Esophagus squamous epithelium (tissue), 5 donors: ENCODE measurements around the gene MAP3K20. TPM values are rescaled to one million over a fixed set of nuclear protein-coding genes. Genes with fewer than 3 reads are reported as not detected.

Experiments used
- DNase-seq: peaks from one replicate; lab custom pipeline; 2025; lab: John Stamatoyannopoulos, UW
- H3K27ac ChIP-seq, 4 donors: fragments of 200-600 bp; sonication (generic); one replicate each; pipeline ENCODE4 v1.5.1; 2016 to 2019; ENCODE audit warnings: mild to moderate bottlenecking in 1 of 4
- H3K27me3 ChIP-seq, 4 donors: fragments of 200-600 bp; sonication (generic); 1 replicate in 3 of 4; 2 replicates in 1 of 4; pipeline versions ENCODE4 v1.5.1 to v1.6.0; 2017 to 2021; ENCODE audit warnings: antibody characterized with exemption in 1 of 4
- H3K36me3 ChIP-seq, 3 donors: fragments of 200-600 bp; sonication (generic); one replicate each; pipeline ENCODE4 v1.5.1; 2016 to 2019
- H3K4me1 ChIP-seq, 3 donors: fragments of 200-600 bp; sonication (generic); one replicate each; pipeline ENCODE4 v1.5.1; 2017 to 2019
- H3K4me3 ChIP-seq, 4 donors: fragments of 200-600 bp; sonication (generic); 1 replicate in 3 of 4; 2 replicates in 1 of 4; pipeline ENCODE4 v1.5.1; 2016 to 2019; ENCODE audit warnings: mild to moderate bottlenecking in 2 of 4, moderate library complexity in 1 of 4
- H3K9me3 ChIP-seq, 3 donors: fragments of 200-600 bp; sonication (generic); one replicate each; pipeline ENCODE4 v1.5.1; 2016 to 2019
- POLR2A ChIP-seq, 4 donors: fragments of 450-650 bp; IDR thresholded peaks; one replicate each; pipeline ENCODE4 v1.6.1; 2017; ENCODE audit warnings: antibody characterized with exemption in 4 of 4, mild to moderate bottlenecking in 4 of 4, moderate library complexity in 3 of 4
- WGBS, 2 donors: methylation state at CpG; one replicate each; pipeline ENCODE4 v1.1.5; 2018; 5-methylcytosine and 5-hydroxymethylcytosine counted together
- intact Hi-C: fragments of 100-400 bp; cut with DNase I; formaldehyde crosslinking; loops from one replicate; pipeline ENCODE4 v1.15.0; 2022
- total RNA-seq, 4 donors: library from RNA; depleted of rRNA; stranded (reverse); fragments of >200 nt; gene quantifications; one replicate each; pipeline ENCODE4 v1.1.0, GENCODE V29; 2016
- TF ChIP-seq, protein P1 (sequence below), 6 experiments: fragments of 450-650 bp in 4 of 6; fragments of 200-600 bp in 2 of 6; sonication (generic) in 2 of 6; IDR thresholded peaks; one replicate each; pipeline ENCODE4 v1.5.1; 2016 to 2019; ENCODE audit warnings: antibody characterized with exemption in 6 of 6, mild to moderate bottlenecking in 4 of 6, moderate library complexity in 4 of 6
- donor health status: DM: yes; HTN: yes; CAD: no.

Gene MAP3K20
- total RNA-seq, 4 donors from 2014 or later, result 7.2 to 55.3 (median 26.3) TPM

DNA sequence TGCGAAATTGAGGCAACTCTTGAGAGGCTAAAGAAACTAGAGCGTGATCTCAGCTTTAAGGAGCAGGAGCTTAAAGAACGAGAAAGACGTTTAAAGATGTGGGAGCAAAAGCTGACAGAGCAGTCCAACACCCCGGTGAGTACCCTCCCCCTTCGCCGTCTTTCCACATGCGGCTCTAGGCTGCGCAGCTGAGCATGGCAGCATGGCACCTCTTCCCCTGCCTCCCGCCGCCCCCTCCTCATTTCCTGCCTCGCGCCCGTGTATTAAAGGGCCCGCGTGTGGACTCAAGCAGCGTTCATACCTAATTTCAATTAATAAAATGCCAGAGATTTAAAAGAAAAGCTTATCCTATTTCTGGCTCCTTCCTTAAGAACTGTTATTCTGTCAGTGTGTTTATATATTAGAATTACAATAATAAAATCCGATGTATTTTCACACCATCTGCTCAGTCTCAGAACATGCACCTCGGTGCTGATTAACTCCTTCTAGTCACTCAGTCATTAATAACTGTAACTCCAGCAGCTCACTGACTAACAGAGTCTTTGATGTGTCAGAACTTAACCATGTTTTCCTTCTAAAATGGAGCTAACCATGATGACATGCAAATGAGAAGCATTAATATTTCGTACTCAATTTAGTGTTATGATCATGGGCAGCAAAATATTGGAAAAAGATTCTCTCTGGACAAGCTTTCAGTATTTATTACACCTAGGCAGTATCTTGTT lies 141.6 kb downstream of the MAP3K20 start:
- H3K4me1 ChIP-seq, result peaks cover 8 to 34% (median 13%) of the 10 kb centered on the region in 3 donors
- intact Hi-C loops, result no loop called here
- H3K4me3 ChIP-seq, result no peak overlapping the region
- WGBS, 2 donors, result 66 to 79% methylated on average over 20 of the region's 20 CpGs
- no peaks in the 10 kb centered on the region for H3K27me3 ChIP-seq
- H3K27ac ChIP-seq, result peak overlapping the region in 3 of 4 donors; percentile 12 to 69 (median 23)
- no peak for DNase-seq
- H3K36me3 ChIP-seq, result no peaks in the 10 kb centered on the region
- no peak for TF ChIP-seq POLR2A (IDR thresholded peaks at IDR 0.05)
- TF ChIP-seq, protein P1, sequence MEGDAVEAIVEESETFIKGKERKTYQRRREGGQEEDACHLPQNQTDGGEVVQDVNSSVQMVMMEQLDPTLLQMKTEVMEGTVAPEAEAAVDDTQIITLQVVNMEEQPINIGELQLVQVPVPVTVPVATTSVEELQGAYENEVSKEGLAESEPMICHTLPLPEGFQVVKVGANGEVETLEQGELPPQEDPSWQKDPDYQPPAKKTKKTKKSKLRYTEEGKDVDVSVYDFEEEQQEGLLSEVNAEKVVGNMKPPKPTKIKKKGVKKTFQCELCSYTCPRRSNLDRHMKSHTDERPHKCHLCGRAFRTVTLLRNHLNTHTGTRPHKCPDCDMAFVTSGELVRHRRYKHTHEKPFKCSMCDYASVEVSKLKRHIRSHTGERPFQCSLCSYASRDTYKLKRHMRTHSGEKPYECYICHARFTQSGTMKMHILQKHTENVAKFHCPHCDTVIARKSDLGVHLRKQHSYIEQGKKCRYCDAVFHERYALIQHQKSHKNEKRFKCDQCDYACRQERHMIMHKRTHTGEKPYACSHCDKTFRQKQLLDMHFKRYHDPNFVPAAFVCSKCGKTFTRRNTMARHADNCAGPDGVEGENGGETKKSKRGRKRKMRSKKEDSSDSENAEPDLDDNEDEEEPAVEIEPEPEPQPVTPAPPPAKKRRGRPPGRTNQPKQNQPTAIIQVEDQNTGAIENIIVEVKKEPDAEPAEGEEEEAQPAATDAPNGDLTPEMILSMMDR (IDR thresholded peaks at IDR 0.05), result no peak
- H3K9me3 ChIP-seq, result no peaks in the 10 kb centered on the region

DNA sequence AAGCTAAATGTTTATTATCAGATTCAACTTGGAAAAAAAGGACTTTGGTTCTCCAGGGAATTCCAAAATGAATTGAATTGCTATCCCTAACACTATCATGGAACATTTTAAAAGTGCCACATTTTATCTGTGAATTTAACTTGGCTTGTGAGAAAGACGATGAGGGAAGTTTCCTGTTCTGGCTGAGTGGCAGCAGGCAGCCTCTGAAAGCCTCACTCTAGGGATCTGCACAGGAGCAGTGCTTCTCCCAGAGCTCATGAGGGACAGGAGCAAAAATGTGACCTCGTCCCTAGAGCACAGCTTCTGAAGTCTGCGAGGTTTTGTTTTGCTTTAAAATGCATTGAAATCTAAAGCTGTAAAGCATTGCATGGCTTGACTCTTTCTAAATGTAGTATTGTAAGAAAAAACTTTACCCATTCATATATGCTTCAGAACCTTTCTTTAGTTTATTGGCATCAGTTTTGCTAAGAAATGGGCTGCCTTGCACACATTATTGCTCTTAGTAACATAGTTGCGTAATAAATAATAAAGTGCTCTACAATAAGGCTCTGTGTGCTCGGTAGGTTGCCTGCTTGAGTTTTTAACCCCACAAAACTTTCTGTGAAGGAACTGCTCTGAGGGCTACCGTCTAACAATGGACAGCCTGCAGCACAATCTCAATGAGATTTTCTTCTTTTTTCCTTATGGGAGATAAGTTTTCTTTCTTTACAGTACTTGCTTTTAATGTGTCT lies 142.8 kb downstream of the MAP3K20 start:
- peak overlapping the region in 2 of 4 donors; percentile 37 to 40 for H3K27ac ChIP-seq
- TF ChIP-seq, protein P1 (IDR thresholded peaks at IDR 0.05), result no peak
- no peak for TF ChIP-seq POLR2A (IDR thresholded peaks at IDR 0.05)
- no peaks in the 10 kb centered on the region for H3K27me3 ChIP-seq
- H3K4me3 ChIP-seq, result no peak overlapping the region
- no peak for DNase-seq
- 55 to 59% methylated on average over 6 of the region's 6 CpGs for WGBS, 2 donors
- peaks cover 3 to 29% (median 10%) of the 10 kb centered on the region in 3 donors for H3K4me1 ChIP-seq
- no peaks in the 10 kb centered on the region for H3K36me3 ChIP-seq
- intact Hi-C loops, result no loop called here
- H3K9me3 ChIP-seq, result no peaks in the 10 kb centered on the region

DNA sequence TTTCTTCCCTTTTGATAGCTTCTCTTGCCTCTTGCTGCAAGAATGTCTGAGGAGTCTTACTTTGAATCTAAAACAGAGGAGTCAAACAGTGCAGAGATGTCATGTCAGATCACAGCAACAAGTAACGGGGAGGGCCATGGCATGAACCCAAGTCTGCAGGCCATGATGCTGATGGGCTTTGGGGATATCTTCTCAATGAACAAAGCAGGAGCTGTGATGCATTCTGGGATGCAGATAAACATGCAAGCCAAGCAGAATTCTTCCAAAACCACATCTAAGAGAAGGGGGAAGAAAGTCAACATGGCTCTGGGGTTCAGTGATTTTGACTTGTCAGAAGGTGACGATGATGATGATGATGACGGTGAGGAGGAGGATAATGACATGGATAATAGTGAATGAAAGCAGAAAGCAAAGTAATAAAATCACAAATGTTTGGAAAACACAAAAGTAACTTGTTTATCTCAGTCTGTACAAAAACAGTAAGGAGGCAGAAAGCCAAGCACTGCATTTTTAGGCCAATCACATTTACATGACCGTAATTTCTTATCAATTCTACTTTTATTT lies 145.6 kb downstream of the MAP3K20 start:
- WGBS, 2 donors, result 79 to 88% methylated on average over 3 to 4 of the region's 4 CpGs
- DNase-seq, result no peak
- no peak for TF ChIP-seq POLR2A (IDR thresholded peaks at IDR 0.05)
- TF ChIP-seq, protein P1 (IDR thresholded peaks at IDR 0.05), result no peak
- no peaks in the 10 kb centered on the region for H3K36me3 ChIP-seq
- H3K4me1 ChIP-seq, result peaks cover 0 to 11% (median 0%) of the 10 kb centered on the region in 3 donors
- no peak overlapping the region for H3K27ac ChIP-seq
- H3K27me3 ChIP-seq, result no peaks in the 10 kb centered on the region
- intact Hi-C loops, result no loop called here
- no peak overlapping the region for H3K4me3 ChIP-seq
- no peaks in the 10 kb centered on the region for H3K9me3 ChIP-seq

DNA sequence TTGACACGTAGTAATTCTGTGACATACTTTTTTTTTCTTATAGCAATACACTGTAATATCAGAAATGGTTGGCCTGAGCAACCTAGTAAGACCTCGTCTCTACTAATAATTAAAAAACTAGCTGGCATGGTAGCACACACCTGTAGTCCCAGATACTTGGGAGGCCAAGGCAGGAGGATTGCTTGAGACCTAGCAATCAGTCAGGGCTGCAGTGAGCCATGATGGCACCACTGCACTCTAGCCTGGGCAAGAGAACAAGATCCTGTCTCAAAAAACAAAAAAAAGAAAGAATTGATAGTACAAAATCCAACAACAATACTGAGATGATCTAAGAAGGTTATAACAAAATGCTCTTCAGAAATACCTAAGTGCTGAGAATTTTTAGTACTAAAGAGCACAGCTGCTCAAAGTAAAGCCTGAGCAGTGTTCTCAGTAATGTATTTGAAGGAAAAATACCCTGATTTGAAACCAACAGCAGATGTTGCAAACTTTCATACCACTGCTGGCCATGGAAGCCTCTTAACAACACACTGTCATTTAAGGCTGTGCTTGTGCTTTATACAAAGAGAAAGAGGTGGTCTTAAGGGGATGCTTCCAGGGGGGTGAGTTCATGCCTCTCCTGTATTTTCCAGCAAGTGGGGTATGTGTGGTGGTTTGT lies 146.4 kb downstream of the MAP3K20 start:
- WGBS, 2 donors, result 50 to 60% methylated on average over 2 of the region's 2 CpGs
- Histone ChIP-seq H3K36me3 (no peaks in the 10 kb centered on the region), H3K9me3 (no peaks in the 10 kb centered on the region), H3K4me1 (peaks cover 0 to 11% (median 0%) of the 10 kb centered on the region in 3 donors), H3K27ac (no peak overlapping the region), H3K27me3 (no peaks in the 10 kb centered on the region), H3K4me3 (no peak overlapping the region)
- no peak for DNase-seq
- TF ChIP-seq POLR2A (IDR thresholded peaks at IDR 0.05), result no peak
- TF ChIP-seq, protein P1 (IDR thresholded peaks at IDR 0.05), result no peak
- intact Hi-C loops, result no loop called here
